K562 (cell line): ENCODE measurements around the gene KBTBD3. TPM values are rescaled to one million over a fixed set of nuclear protein-coding genes. Genes with fewer than 3 reads are reported as not detected.
A peak's percentile ranks its signal among the peaks of the same experiment; 100 is the strongest.

Experiments
- ARHGAP35 ChIP-seq: fragments of 450-650 bp; IDR thresholded peaks from 2 replicates; pipeline ENCODE4 v1.6.1; 2018; ENCODE audit not compliant: partially characterized antibody
- CBX8 ChIP-seq: fragments of 200-600 bp; sonication (generic); IDR thresholded peaks from 2 replicates; pipeline ENCODE4 v1.6.1; 2012; ENCODE audit warnings: borderline replicate concordance, mixed run types, low read depth, mild to moderate bottlenecking, moderate library complexity, mixed read lengths, low read length, control low read depth, inconsistent platforms; ENCODE audit not compliant: poor library complexity, severe bottlenecking; ENCODE audit errors: extremely low read depth
- CXXC5 ChIP-seq: fragments of 250-450 bp; sonication (Bioruptor Pico); IDR thresholded peaks from 2 replicates; pipeline ENCODE4 v1.8.0; 2022; ENCODE audit warnings: inconsistent platforms, mild to moderate bottlenecking, moderate library complexity
- EHMT2 ChIP-seq: fragments of 450-650 bp; IDR thresholded peaks from 2 replicates; pipeline ENCODE4 v1.6.1; 2018; ENCODE audit warnings: antibody characterized with exemption
- LCOR ChIP-seq: sonication (generic); formaldehyde crosslinking; IDR thresholded peaks from 2 replicates; pipeline ENCODE4 v1.8.0; 2022; ENCODE audit warnings: mild to moderate bottlenecking, missing genetic modification reagents
- MYNN ChIP-seq, 2 experiments: sonication (generic); formaldehyde crosslinking in 1 of 2; IDR thresholded peaks; 2 replicates each; pipeline versions ENCODE4 v1.5.0 to v1.6.1; 2016 to 2020; ENCODE audit warnings: antibody characterized with exemption in 1 of 2, missing genetic modification reagents in 1 of 2
- NELFE ChIP-seq: IDR thresholded peaks from 2 replicates; pipeline ENCODE4 v1.6.1; 2011; ENCODE audit warnings: mild to moderate bottlenecking; ENCODE audit not compliant: insufficient read depth, insufficient read length
- RAD51 ChIP-seq: fragments of 450-650 bp; IDR thresholded peaks from 2 replicates; pipeline ENCODE4 v1.7.1; 2016; ENCODE audit warnings: low read depth, mild to moderate bottlenecking, borderline replicate concordance
- TAF15 ChIP-seq: fragments of 200-400 bp; formaldehyde crosslinking; IDR thresholded peaks from 2 replicates; pipeline ENCODE4 v1.6.1; 2017; ENCODE audit warnings: mild to moderate bottlenecking, low read depth, low read length, moderate library complexity
- polyA plus RNA-seq, 8 experiments: library from polyadenylated mRNA; depleted of rRNA in 4 of 8; stranded (reverse) in 5 of 8; unstranded in 3 of 8; fragments of >200 nt; fragmentation: Nextera tagmentation in 2 of 8; fragmentation: Illumina TruSeq in 1 of 8; extraction: Ambion mirVana in 2 of 8; extraction: Trizol in 1 of 8; gene quantifications; 2 replicates each; pipeline versions ENCODE4 v1.2.1 to v1.2.3, GENCODE V29; 2011 to 2014; ENCODE audit warnings: inconsistent platforms in 1 of 8, missing spikeins in 1 of 8
- total RNA-seq, 7 experiments: library from RNA; depleted of rRNA in 6 of 7; stranded (reverse); fragments of >200 nt in 6 of 7; fragmentation: Illumina TruSeq in 2 of 7; extraction: Trizol in 2 of 7; gene quantifications; 2 replicates each; pipeline versions ENCODE4 v1.2.1 to v1.2.3, GENCODE V29; 2011 to 2021; ENCODE audit warnings: low replicate concordance in 1 of 7
- TF ChIP-seq, protein P1 (sequence below): fragments of 450-650 bp; IDR thresholded peaks from 2 replicates; pipeline ENCODE4 v1.6.1; 2018; ENCODE audit warnings: mild to moderate bottlenecking, low read depth; ENCODE audit not compliant: partially characterized antibody
- TF ChIP-seq, protein P2 (sequence below): fragments of 450-650 bp; conservative IDR thresholded peaks from 2 replicates; pipeline ENCODE4 v1.6.1; 2016; ENCODE audit warnings: missing genetic modification characterization, low read depth, mild to moderate bottlenecking, control low read depth, missing compliant biosample characterization
- TF ChIP-seq, protein P3 (sequence below), 2 experiments: fragments of 200-800 bp in 1 of 2; sonication (Bioruptor generic) in 1 of 2; sonication (generic) in 1 of 2; formaldehyde crosslinking in 1 of 2; IDR thresholded peaks in 1 of 2; conservative IDR thresholded peaks in 1 of 2; 2 replicates each; pipeline versions ENCODE4 v1.5.0 to v1.6.1; 2016 to 2020; ENCODE audit warnings: missing compliant biosample characterization in 1 of 2, missing genetic modification characterization in 1 of 2, missing genetic modification reagents in 1 of 2
- TF ChIP-seq, protein P4 (sequence below): fragments of 450-650 bp; IDR thresholded peaks from 2 replicates; pipeline ENCODE4 v1.6.1; 2016; ENCODE audit warnings: low read depth, mild to moderate bottlenecking, moderate library complexity
- TF ChIP-seq, protein P5 (sequence below): fragments of 450-650 bp; formaldehyde crosslinking; IDR thresholded peaks from 2 replicates; pipeline ENCODE4 v1.4.0; 2022; ENCODE audit warnings: missing genetic modification characterization
- TF ChIP-seq, protein P6 (sequence below): fragments of 200-800 bp; sonication (Bioruptor generic); IDR thresholded peaks from 2 replicates; pipeline ENCODE4 v1.6.1; 2017; ENCODE audit warnings: missing genetic modification characterization, missing compliant biosample characterization

The KBTBD3 gene
- total and polyA plus RNA-seq, 9 of the 15 experiments (the other 6 are each of a cell fraction or from before 2014, with no cell fraction given): 4.2 to 31.2 (median 6.4) TPM

DNA sequence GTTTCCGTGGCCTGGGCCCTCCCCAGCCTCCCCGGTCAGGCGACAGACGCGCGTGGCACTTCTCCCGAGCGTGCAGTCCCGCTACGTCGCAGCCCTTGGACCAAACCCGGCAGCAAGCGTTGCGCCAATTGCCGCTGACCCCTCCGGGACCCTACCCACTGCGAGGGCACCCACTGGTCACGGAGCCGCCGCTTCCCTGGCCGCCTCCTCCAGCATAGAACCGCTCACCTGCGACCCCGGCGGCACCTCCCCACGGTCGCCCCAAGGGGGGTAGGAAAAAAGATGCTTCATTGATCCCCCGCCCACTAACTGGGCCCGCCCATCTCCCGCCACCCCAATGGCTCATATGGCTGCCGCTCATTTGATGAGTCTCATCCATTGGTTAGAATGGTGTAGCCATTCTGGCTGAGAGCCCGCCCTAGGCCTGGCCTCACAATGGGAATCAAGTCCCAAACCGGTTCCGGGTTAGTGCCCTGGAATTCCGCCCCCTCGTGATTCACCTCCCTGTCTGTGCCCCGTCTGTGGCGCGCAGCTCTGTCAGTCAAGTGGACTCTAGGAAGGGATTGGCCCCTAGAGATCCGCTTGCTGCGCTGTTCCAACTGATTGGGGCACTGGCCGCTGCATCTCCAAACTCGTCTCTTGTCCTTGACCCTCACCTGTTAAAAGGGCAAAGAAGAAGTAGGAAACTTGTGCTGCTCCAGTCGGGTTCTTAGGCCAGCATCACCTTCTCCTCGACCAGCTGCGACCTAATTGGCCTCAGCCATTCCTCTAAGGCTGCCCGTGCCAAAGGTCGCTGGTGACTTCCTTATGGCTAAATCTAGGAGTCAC is 55.0 kb downstream of the KBTBD3 start, which contains the start of gene MSANTD4 (continued):
- TF ChIP-seq, protein P1, sequence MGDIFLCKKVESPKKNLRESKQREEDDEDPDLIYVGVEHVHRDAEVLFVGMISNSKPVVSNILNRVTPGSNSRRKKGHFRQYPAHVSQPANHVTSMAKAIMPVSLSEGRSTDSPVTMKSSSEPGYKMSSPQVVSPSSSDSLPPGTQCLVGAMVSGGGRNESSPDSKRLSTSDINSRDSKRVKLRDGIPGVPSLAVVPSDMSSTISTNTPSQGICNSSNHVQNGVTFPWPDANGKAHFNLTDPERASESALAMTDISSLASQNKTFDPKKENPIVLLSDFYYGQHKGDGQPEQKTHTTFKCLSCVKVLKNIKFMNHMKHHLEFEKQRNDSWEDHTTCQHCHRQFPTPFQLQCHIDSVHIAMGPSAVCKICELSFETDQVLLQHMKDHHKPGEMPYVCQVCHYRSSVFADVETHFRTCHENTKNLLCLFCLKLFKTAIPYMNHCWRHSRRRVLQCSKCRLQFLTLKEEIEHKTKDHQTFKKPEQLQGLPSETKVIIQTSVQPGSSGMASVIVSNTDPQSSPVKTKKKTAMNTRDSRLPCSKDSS: no peak
- TF ChIP-seq CBX8: no peak
- TF ChIP-seq RAD51: no peak
- peak; percentile 83 for TF ChIP-seq CXXC5
- TF ChIP-seq, protein P2, sequence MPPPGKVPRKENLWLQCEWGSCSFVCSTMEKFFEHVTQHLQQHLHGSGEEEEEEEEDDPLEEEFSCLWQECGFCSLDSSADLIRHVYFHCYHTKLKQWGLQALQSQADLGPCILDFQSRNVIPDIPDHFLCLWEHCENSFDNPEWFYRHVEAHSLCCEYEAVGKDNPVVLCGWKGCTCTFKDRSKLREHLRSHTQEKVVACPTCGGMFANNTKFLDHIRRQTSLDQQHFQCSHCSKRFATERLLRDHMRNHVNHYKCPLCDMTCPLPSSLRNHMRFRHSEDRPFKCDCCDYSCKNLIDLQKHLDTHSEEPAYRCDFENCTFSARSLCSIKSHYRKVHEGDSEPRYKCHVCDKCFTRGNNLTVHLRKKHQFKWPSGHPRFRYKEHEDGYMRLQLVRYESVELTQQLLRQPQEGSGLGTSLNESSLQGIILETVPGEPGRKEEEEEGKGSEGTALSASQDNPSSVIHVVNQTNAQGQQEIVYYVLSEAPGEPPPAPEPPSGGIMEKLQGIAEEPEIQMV (tag): no peak
- 0 out of 2 replicates have a peak, but pooled peaks have one; percentile 35 for TF ChIP-seq LCOR (CRISPR knock-in tag)
- TF ChIP-seq, protein P3, sequence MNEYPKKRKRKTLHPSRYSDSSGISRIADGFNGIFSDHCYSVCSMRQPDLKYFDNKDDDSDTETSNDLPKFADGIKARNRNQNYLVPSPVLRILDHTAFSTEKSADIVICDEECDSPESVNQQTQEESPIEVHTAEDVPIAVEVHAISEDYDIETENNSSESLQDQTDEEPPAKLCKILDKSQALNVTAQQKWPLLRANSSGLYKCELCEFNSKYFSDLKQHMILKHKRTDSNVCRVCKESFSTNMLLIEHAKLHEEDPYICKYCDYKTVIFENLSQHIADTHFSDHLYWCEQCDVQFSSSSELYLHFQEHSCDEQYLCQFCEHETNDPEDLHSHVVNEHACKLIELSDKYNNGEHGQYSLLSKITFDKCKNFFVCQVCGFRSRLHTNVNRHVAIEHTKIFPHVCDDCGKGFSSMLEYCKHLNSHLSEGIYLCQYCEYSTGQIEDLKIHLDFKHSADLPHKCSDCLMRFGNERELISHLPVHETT (CRISPR knock-in tag; conservative IDR thresholded peaks at IDR 0.05 in 1 of 2, IDR thresholded peaks at IDR 0.05 in 1 of 2): no peak
- no peak for TF ChIP-seq ARHGAP35
- TF ChIP-seq, protein P4, sequence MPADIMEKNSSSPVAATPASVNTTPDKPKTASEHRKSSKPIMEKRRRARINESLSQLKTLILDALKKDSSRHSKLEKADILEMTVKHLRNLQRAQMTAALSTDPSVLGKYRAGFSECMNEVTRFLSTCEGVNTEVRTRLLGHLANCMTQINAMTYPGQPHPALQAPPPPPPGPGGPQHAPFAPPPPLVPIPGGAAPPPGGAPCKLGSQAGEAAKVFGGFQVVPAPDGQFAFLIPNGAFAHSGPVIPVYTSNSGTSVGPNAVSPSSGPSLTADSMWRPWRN: no peak
- TF ChIP-seq MYNN (IDR thresholded peaks at IDR 0.05): no peak
- no peak for TF ChIP-seq MYNN (CRISPR knock-in tag; IDR thresholded peaks at IDR 0.05)
- no peak for TF ChIP-seq NELFE
- TF ChIP-seq EHMT2: peak; percentile 83
- no peak for TF ChIP-seq TAF15
- TF ChIP-seq, protein P5, sequence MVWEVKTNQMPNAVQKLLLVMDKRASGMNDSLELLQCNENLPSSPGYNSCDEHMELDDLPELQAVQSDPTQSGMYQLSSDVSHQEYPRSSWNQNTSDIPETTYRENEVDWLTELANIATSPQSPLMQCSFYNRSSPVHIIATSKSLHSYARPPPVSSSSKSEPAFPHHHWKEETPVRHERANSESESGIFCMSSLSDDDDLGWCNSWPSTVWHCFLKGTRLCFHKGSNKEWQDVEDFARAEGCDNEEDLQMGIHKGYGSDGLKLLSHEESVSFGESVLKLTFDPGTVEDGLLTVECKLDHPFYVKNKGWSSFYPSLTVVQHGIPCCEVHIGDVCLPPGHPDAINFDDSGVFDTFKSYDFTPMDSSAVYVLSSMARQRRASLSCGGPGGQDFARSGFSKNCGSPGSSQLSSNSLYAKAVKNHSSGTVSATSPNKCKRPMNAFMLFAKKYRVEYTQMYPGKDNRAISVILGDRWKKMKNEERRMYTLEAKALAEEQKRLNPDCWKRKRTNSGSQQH: no peak
- TF ChIP-seq, protein P6, sequence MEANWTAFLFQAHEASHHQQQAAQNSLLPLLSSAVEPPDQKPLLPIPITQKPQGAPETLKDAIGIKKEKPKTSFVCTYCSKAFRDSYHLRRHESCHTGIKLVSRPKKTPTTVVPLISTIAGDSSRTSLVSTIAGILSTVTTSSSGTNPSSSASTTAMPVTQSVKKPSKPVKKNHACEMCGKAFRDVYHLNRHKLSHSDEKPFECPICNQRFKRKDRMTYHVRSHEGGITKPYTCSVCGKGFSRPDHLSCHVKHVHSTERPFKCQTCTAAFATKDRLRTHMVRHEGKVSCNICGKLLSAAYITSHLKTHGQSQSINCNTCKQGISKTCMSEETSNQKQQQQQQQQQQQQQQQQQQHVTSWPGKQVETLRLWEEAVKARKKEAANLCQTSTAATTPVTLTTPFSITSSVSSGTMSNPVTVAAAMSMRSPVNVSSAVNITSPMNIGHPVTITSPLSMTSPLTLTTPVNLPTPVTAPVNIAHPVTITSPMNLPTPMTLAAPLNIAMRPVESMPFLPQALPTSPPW (CRISPR knock-in tag): peak; percentile 81
